GM18526 (cell line): ENCODE measurements around the gene KLHL11.

Source experiments
- POLR2A ChIP-seq: IDR thresholded peaks from 3 replicates; pipeline ENCODE4 v1.6.1; 2011; ENCODE audit not compliant: insufficient read length; ENCODE audit errors: extremely low read depth

The KLHL11 gene, protein sequence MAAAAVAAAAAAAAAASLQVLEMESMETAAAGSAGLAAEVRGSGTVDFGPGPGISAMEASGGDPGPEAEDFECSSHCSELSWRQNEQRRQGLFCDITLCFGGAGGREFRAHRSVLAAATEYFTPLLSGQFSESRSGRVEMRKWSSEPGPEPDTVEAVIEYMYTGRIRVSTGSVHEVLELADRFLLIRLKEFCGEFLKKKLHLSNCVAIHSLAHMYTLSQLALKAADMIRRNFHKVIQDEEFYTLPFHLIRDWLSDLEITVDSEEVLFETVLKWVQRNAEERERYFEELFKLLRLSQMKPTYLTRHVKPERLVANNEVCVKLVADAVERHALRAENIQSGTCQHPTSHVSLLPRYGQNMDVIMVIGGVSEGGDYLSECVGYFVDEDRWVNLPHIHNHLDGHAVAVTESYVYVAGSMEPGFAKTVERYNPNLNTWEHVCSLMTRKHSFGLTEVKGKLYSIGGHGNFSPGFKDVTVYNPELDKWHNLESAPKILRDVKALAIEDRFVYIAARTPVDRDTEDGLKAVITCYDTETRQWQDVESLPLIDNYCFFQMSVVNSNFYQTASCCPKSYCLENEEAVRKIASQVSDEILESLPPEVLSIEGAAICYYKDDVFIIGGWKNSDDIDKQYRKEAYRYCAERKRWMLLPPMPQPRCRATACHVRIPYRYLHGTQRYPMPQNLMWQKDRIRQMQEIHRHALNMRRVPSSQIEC

DNA sequence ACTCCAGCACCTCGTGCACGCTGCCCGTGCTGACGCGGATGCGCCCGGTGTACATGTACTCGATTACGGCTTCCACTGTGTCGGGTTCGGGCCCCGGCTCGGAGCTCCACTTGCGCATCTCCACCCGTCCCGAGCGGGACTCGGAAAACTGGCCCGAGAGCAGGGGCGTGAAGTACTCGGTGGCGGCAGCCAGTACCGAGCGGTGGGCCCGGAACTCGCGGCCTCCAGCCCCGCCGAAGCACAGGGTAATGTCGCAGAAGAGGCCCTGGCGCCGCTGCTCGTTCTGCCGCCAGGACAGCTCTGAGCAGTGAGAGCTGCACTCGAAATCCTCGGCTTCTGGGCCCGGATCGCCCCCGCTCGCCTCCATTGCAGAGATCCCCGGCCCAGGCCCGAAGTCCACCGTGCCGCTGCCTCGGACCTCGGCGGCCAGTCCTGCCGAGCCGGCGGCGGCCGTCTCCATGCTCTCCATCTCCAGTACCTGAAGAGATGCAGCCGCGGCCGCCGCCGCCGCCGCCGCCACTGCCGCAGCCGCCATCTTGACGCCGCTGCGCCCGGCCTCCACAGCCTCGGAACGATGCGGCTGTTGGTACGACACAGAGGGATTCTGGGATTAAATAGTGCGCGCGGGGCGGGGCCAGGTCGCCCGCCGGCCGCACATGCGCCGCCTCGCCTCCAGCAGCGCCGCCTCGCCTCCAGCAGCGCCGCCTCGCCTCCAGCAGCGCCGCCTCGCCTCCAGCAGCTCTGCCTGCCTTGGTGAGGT lies at the start of gene KLHL11:
KLHL11 (minus strand) TSS at position 588 of the 760 bp plus-strand sequence; CDS start at position 535, 53 bp downstream.
- peak; percentile 93 for TF ChIP-seq POLR2A

GRCh38 chr17:41915020-41915419 lies 49.8 kb upstream of the KLHL11 start:
- no peak for TF ChIP-seq POLR2A

DNA sequence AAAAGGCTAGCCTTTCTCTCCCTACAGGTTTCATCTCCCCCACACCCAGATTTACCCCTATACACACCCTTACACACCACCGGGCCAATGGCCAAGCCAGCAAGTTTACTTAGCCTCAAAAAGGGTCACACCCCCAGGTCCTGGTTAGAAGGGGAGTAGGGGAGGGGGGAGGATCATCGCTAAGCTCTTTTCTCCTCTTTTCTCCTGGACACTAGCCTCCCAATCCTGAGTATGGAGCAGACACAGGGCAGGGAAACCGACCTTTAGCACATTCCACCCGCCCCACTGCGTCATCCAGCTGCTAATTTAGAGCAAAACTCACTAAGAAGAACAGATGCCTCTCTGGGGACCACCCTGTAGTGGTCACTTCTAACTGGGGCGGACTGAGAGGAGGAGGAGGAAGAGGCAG lies 49.1 kb upstream of the KLHL11 start:
- no peak for TF ChIP-seq POLR2A

DNA sequence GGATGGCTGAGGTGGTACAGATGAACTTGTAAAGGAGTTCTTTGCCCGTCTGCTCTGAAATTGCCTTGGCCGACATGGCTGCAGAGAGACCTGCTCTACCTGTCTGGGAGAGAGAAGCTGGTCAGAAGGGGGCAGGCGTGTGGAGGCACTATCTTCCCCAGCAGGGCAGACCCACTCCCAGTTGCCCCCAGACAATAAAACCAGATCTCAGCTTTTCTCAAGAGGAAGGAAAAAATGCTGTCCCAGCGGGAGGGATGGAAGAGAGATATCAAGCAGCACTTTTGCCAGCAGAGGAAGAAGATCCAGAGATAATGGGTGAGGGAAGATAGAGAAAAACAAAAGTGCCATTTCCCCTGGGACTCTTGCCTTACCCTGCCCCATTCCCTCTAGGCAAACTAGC lies 48.6 kb upstream of the KLHL11 start:
- TF ChIP-seq POLR2A = no peak

DNA sequence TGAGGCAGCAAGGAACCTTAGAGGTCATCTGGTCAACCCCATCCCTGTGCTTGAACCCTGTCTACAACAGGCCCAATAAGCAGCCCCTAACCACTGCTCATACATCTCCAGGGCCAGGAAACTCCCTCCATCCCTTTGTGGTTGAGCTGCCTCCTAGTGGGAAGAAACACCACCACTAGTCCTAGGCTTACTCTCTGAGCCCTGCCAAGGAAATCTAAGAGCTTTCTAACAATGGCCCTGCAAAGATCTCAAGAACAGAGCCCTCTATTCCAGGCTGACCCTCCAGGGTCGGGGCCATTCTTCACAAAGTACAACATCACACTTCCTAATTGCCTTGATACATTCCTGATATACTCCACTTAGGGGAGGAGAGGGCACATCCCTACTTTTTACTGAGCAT lies 47.7 kb upstream of the KLHL11 start:
- TF ChIP-seq POLR2A = no peak

GRCh38 chr17:41910701-41911391 lies 45.6 kb upstream of the KLHL11 start:
- TF ChIP-seq POLR2A = no peak

GRCh38 chr17:41909088-41909487 lies 43.9 kb upstream of the KLHL11 start:
- no peak for TF ChIP-seq POLR2A

DNA sequence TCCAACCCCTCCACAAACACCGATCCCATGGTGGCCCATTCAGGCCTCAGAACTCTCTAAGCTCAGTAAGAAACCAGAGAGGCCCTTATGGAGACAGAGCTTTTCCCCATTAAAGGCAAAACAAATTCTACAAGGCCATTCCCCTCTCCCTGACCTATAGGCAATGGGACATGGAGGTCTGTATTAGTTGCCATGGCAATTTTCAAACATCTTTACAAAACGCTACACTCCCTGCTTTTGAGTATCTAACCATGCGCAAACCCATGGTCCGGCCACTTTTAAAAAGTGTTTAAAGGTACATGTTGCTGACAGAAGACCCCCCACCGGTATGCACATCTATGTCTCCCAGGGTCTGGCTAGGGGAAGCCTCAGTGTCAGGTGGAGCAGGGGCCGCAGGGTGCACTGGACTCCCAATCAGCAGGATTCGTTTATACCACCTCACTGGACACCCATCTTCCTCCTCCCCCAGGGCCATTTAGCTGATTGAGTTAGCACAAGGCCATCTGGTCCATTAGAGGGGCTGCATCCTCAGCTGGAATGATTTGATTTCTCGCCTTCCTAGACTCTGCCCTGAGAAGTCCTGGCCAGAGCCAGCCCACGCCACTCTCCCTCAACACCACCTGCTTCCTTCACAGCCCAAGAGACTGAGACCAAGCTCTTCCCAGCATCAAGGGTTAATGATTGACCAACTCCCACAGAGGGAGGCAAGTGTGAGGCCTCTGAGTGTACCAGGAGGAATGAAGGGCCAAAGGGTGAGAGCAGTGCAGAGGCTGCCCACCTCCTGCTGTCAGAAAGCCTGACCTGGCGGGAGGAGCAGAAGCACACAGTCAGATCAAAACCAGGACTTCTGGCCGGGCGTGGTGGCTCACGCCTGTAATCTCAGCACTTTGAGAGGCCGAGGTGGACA lies 42.7 kb upstream of the KLHL11 start:
- no peak for TF ChIP-seq POLR2A

DNA sequence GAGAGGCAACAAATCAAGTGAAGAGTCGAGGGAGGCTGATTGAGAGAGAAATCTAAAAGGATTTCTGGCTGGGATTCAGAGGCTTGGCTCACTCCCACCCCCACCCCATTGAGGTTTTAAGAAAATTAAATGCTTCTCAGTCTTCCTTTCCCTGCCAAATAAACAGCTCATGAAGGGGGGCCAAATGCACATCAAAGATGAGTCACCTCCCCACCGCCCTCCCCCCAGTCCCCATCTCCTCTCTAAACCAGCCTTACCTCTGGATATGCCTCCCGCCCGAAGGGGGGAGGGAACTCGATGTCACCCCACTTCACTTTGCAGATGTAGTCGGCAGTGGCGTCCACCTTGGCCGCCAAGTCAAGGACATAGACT lies 41.9 kb upstream of the KLHL11 start:
- TF ChIP-seq POLR2A = no peak

GRCh38 chr17:41906465-41907184 lies 41.4 kb upstream of the KLHL11 start:
- no peak for TF ChIP-seq POLR2A

- TF ChIP-seq POLR2A = no peak
These were observed 39.9 kb upstream of the KLHL11 start for GRCh38 chr17:41905172-41905571.

DNA sequence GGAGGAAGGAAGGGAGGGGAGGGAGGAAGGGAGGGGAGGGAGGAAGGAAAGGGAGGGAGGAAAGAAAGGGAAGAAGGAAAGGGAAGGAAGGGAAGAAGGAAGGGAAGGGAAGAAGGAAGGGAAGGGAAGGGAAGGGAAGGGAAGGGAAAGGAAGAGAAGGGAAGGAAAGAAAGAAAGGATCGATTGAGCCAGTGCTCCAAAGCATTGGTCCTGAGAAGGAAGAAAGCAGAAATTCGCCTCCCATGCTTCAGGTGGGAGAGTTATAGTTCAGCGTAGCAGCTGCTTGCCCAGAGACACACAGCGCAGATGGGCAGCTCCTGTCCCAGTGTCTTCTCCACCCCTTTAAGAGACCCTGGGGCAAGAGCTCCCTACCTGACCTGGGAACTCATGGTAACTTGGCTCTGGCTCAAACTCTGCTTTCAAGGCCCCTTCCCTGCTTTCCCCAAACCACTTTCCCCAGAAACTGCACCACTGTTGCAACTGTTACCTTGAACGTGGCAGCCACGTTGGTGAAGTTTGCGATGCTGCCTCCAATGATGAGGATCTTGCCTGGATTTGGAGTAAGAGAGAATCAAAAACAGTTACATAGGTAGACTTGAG lies 39.1 kb upstream of the KLHL11 start:
- TF ChIP-seq POLR2A = no peak

GRCh38 chr17:41901646-41902045 lies 36.4 kb upstream of the KLHL11 start:
- TF ChIP-seq POLR2A = no peak

GRCh38 chr17:41896726-41897125 lies 31.5 kb upstream of the KLHL11 start:
- no peak for TF ChIP-seq POLR2A

- TF ChIP-seq POLR2A = no peak
These were observed 30.4 kb upstream of the KLHL11 start for GRCh38 chr17:41895617-41896016.
